ENCODE results near the gene FMO5. TPM values are rescaled to one million over a fixed set of nuclear protein-coding genes. Genes with fewer than 3 reads are reported as not detected.
"Not testable (repeated sequence)": the region's sequence is repeated elsewhere in the genome, so short reads cannot be mapped to it uniquely, and the experiment has no call there.

The FMO5 gene
- total RNA-seq, 2 experiments from 2014 or later: 0.27 to 0.33 TPM

- DNase-seq: no peak
- Mint-ChIP-seq H3K9me3 (no peaks in the 10 kb centered on the region), H3K27ac (no peak overlapping the region), H3K4me1 (ENCODE audit: low read depth) (peaks cover 4% of the 10 kb centered on the region), H3K27me3 (no peaks in the 10 kb centered on the region), H3K4me3 (no peak overlapping the region), H3K36me3 (no peaks in the 10 kb centered on the region)
- ChIA-PET POLR2A (interaction anchor here (0.6 kb wide), 1 partner anchor 153 kb away, joined by 3 read pairs; no protein-coding TSS in a partner anchor), CTCF (interaction anchor here (0.6 kb wide), 1 partner anchor 38 kb away, joined by 3 read pairs; no protein-coding TSS in a partner anchor)
- intact Hi-C loops (cut with micrococcal nuclease): no loop called here
These were observed 13.1 kb upstream of the FMO5 start for GRCh38 chr1:147238053-147238902.

- H3K9me3 Mint-ChIP-seq: no peaks in the 10 kb centered on the region
- no peak for DNase-seq
- ChIA-PET POLR2A (no interaction called here), CTCF (interaction anchor here (0.6 to 1.0 kb wide), 2 partner anchors 39 to 64 kb away, joined by 3 read pairs; no protein-coding TSS in a partner anchor)
- no peak overlapping the region for H3K27ac Mint-ChIP-seq
- peaks cover 3% of the 10 kb centered on the region for H3K4me1 Mint-ChIP-seq (ENCODE audit: low read depth)
- no peaks in the 10 kb centered on the region for H3K36me3 Mint-ChIP-seq
- no peak overlapping the region for H3K4me3 Mint-ChIP-seq
- intact Hi-C loops (cut with micrococcal nuclease): no loop called here
- no peaks in the 10 kb centered on the region for H3K27me3 Mint-ChIP-seq
These were observed 12.0 kb upstream of the FMO5 start for GRCh38 chr1:147236959-147237791.

GRCh38 chr1:147236448-147236847 lies 11.3 kb upstream of the FMO5 start:
- ChIA-PET POLR2A (no interaction called here), CTCF (interaction anchor here (1.0 to 1.6 kb wide), 2 partner anchors 63 to 65 kb away, joined by 3 to 5 read pairs; partner anchors contain the start of gene PRKAB2)
- H3K9me3 Mint-ChIP-seq: no peaks in the 10 kb centered on the region
- no peak for DNase-seq
- H3K36me3 Mint-ChIP-seq: no peaks in the 10 kb centered on the region
- no peak overlapping the region for H3K27ac Mint-ChIP-seq
- no peaks in the 10 kb centered on the region for H3K4me1 Mint-ChIP-seq (ENCODE audit: low read depth)
- intact Hi-C loops (cut with micrococcal nuclease): no loop called here
- no peak overlapping the region for H3K4me3 Mint-ChIP-seq
- no peaks in the 10 kb centered on the region for H3K27me3 Mint-ChIP-seq

- no peak overlapping the region for H3K4me3 Mint-ChIP-seq
- H3K9me3 Mint-ChIP-seq: no peaks in the 10 kb centered on the region
- no peaks in the 10 kb centered on the region for H3K4me1 Mint-ChIP-seq (ENCODE audit: low read depth)
- no peak overlapping the region for H3K27ac Mint-ChIP-seq
- no peaks in the 10 kb centered on the region for H3K36me3 Mint-ChIP-seq
- no peak for DNase-seq
- CTCF ChIA-PET: interaction anchor here (1.0 to 1.6 kb wide), 2 partner anchors 62 to 64 kb away, joined by 3 to 5 read pairs; partner anchors contain the start of gene PRKAB2
- intact Hi-C loops (cut with micrococcal nuclease): no loop called here
- no peaks in the 10 kb centered on the region for H3K27me3 Mint-ChIP-seq
- POLR2A ChIA-PET: no interaction called here
These were observed 10.7 kb upstream of the FMO5 start for GRCh38 chr1:147235822-147236221.

GRCh38 chr1:147233903-147234302 lies 8.8 kb upstream of the FMO5 start:
- POLR2A ChIA-PET; H3K27me3 Mint-ChIP-seq; DNase-seq; H3K9me3 Mint-ChIP-seq; H3K4me3 Mint-ChIP-seq; H3K36me3 Mint-ChIP-seq; CTCF ChIA-PET; H3K27ac Mint-ChIP-seq; H3K4me1 Mint-ChIP-seq (ENCODE audit: low read depth); intact Hi-C loops (cut with micrococcal nuclease): not testable (repeated sequence)

GRCh38 chr1:147231032-147231431 lies 5.9 kb upstream of the FMO5 start:
- intact Hi-C loops (cut with micrococcal nuclease); H3K9me3 Mint-ChIP-seq; DNase-seq; H3K4me1 Mint-ChIP-seq (ENCODE audit: low read depth); POLR2A ChIA-PET; H3K4me3 Mint-ChIP-seq; H3K36me3 Mint-ChIP-seq; CTCF ChIA-PET; H3K27ac Mint-ChIP-seq; H3K27me3 Mint-ChIP-seq: not testable (repeated sequence)

- no peak for DNase-seq
- ChIA-PET POLR2A (interaction anchor here (2.2 kb wide), 1 partner anchor 19 kb away, joined by 7 read pairs; the partner anchor contains the start of gene CHD1L), CTCF (interaction anchor here (1.3 kb wide), 1 partner anchor 18 kb away, joined by 5 read pairs; the partner anchor contains the start of gene CHD1L)
- Mint-ChIP-seq H3K36me3 (no peaks in the 10 kb centered on the region), H3K4me3 (no peak overlapping the region), H3K27ac (no peak overlapping the region), H3K9me3 (no peaks in the 10 kb centered on the region), H3K27me3 (no peaks in the 10 kb centered on the region), H3K4me1 (ENCODE audit: low read depth) (peaks cover 10% of the 10 kb centered on the region)
- intact Hi-C loops (cut with micrococcal nuclease): no loop called here
These were observed 1.2 kb downstream of the FMO5 start for GRCh38 chr1:147223740-147224615.

- H3K4me3 Mint-ChIP-seq: no peak overlapping the region
- no peaks in the 10 kb centered on the region for H3K36me3 Mint-ChIP-seq
- peaks cover 2% of the 10 kb centered on the region for H3K4me1 Mint-ChIP-seq (ENCODE audit: low read depth)
- H3K27me3 Mint-ChIP-seq: no peaks in the 10 kb centered on the region
- DNase-seq: no peak
- ChIA-PET CTCF (no interaction called here), POLR2A (no interaction called here)
- H3K9me3 Mint-ChIP-seq: no peaks in the 10 kb centered on the region
- H3K27ac Mint-ChIP-seq: no peak overlapping the region
- intact Hi-C loops (cut with micrococcal nuclease): no loop called here
These were observed 6.5 kb downstream of the FMO5 start for GRCh38 chr1:147218606-147219005.

GRCh38 chr1:147217141-147217540 lies 8.0 kb downstream of the FMO5 start:
- POLR2A ChIA-PET: no interaction called here
- CTCF ChIA-PET: no interaction called here
- Mint-ChIP-seq H3K27me3 (no peaks in the 10 kb centered on the region), H3K27ac (no peak overlapping the region), H3K9me3 (no peaks in the 10 kb centered on the region), H3K4me1 (ENCODE audit: low read depth) (peaks cover 2% of the 10 kb centered on the region), H3K36me3 (no peaks in the 10 kb centered on the region), H3K4me3 (no peak overlapping the region)
- DNase-seq: no peak
- intact Hi-C loops (cut with micrococcal nuclease): no loop called here

GRCh38 chr1:147216124-147216523 lies 9.0 kb downstream of the FMO5 start:
- POLR2A ChIA-PET: no interaction called here
- Mint-ChIP-seq H3K27me3 (no peaks in the 10 kb centered on the region), H3K4me3 (no peak overlapping the region), H3K36me3 (no peaks in the 10 kb centered on the region), H3K27ac (no peak overlapping the region), H3K4me1 (ENCODE audit: low read depth) (peaks cover 2% of the 10 kb centered on the region), H3K9me3 (no peaks in the 10 kb centered on the region)
- CTCF ChIA-PET: no interaction called here
- intact Hi-C loops (cut with micrococcal nuclease): no loop called here
- DNase-seq: no peak

GRCh38 chr1:147215540-147215916 lies 9.6 kb downstream of the FMO5 start:
- ChIA-PET POLR2A (no interaction called here), CTCF (no interaction called here)
- Mint-ChIP-seq H3K4me1 (ENCODE audit: low read depth) (peaks cover 2% of the 10 kb centered on the region), H3K36me3 (no peaks in the 10 kb centered on the region), H3K27ac (no peak overlapping the region), H3K4me3 (no peak overlapping the region), H3K9me3 (no peaks in the 10 kb centered on the region), H3K27me3 (no peaks in the 10 kb centered on the region)
- DNase-seq: no peak
- intact Hi-C loops (cut with micrococcal nuclease): no loop called here
